Stimulated activated CD4-positive, alpha-beta T cell treated with anti-CD3 and anti-CD28 coated beads, TNF-alpha, amount 100 ng/mL, for 48 hours (primary cell): ENCODE measurements around the gene MDGA2.
"Not testable (repeated sequence)": the region's sequence is repeated elsewhere in the genome, so short reads cannot be mapped to it uniquely, and the experiment has no call there.

Experiments used
- DNase-seq, 3 donors: peaks; one replicate each; pipeline ENCODE4 v3.0.0-alpha.2; 2020; ENCODE audit warnings: low read depth in 3 of 3

MDGA2 gene

DNA sequence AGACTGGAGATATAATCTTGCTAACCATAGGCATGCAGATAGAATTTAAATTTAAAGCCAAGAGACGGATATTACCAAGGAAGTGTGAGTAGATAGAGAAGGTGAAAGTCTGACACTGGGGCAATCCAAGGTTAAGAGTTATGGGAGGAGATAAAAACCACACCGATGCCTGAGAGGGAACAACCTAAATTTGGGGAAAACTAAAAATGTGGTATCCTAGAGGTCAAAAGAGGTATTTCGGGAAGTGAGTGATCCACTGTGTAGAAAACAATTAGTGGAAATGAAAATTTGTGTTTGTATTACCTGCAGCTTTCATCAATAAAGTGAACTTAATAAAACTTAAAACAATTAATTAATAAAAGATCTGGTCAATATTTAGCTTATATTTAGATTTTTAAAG lies 754.9 kb downstream of the MDGA2 start:
- no peak for DNase-seq

DNA sequence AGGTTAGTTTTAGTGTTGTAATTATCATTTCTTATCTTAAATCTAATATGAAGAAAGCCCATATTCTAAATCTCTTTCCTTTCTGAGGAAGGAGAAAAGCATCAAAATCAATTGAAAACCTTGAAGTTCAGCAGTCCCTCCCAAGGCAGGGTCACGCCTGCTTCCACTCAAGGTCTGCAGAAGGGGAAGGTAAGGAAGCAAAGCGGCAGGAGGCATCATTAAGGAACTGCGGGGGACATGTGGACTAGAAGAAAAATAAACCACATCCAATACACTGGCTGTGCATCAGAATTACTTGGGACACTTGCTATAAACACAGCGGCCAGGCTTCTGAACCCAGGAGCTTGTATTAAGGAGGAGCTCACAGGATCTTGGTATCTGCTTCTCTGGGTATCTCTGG lies 759.9 kb downstream of the MDGA2 start:
- DNase-seq: not testable (repeated sequence)

DNA sequence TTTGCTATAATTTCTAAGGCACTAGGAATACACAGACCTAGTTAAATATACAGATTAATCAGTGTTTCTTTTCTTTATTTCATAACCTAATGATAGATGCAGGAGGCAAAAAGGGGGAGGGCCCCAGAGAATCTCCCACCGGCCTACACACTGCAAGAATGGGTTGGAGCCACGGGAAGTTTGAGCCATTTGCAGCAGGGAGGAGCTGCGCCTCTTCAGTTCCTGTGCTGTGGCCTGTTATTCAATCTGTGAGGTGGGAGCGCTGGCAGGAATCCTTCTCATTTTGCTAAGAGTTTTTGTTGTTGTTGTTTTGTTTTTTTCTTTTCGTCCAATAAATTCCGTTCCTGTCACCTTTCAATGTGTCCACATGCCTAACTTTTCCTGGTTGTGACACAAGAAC lies 772.6 kb downstream of the MDGA2 start:
- no peak for DNase-seq

DNA sequence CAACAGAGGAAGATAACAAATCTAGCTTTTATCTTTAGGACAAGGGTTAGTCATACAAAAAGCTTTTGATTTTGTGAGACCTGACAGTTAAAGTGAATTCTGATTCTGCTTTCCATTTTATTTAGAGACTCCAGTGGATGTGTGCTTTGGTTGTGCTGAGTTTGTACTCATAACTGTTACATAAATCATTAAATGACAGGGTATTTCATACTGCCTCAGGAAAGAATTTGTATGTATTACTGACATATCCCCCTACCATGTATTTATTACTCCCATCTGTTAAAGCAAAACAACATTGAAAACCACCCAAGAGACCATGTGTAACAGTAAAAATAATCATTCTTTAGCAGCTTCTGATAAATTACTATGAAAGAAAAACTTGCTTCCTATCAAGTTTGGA lies 780.9 kb downstream of the MDGA2 start:
- DNase-seq: no peak

DNA sequence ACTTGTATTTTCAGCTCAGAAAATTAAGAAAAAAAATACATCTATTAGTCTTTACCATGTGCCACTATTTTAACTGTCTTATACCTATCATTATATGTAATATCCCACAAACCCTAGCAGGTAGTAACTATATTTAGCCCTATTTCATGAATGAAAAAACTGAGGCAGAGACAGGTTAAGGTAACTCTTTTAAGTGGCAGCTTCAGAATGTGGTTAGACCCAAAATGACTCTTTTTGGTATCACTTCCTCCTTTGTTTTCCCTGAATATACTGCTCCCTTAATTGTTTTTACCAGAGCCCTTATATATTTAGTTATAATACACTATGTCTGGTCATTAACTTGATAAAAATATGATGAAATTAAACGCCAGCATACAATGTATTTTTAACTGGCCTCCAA lies 788.3 kb downstream of the MDGA2 start:
- DNase-seq: no peak

DNA sequence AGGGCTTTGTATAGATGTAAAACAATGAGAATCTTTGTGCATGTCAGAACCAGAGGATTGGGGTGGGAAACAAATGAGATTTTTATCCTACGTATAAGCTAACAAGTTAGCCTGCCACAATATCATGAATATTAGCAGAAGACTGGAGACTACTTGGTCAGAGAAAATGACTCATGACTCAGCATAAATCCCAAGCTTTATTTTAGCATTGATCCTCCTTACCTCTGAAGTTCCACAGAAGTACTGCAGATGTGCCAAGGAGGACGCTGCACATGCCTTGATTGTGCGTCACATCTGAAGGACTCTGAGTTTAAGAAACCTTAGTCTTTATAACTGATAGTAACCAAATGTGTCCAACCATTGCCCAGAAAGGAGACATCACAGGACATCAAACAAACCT lies 789.8 kb downstream of the MDGA2 start:
- no peak for DNase-seq

DNA sequence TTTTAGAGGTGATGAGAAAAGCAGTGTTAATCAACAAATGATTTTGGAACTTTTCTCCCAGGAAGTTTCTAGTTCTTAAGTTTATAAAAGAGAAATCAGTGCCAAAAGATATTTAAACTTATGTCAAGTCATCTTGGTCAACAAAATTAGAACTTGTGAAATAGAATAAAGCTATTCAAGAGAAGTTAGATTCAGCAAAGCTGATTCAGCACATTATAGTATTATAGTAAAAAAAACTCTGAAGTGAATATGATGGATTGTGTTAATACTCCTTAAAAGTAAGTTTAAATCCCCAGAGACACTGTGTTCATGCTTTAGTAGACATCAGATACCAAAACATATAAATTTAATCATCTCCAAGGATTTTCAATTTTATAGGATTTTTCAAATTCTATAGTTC lies 813.7 kb downstream of the MDGA2 start:
- DNase-seq: no peak

DNA sequence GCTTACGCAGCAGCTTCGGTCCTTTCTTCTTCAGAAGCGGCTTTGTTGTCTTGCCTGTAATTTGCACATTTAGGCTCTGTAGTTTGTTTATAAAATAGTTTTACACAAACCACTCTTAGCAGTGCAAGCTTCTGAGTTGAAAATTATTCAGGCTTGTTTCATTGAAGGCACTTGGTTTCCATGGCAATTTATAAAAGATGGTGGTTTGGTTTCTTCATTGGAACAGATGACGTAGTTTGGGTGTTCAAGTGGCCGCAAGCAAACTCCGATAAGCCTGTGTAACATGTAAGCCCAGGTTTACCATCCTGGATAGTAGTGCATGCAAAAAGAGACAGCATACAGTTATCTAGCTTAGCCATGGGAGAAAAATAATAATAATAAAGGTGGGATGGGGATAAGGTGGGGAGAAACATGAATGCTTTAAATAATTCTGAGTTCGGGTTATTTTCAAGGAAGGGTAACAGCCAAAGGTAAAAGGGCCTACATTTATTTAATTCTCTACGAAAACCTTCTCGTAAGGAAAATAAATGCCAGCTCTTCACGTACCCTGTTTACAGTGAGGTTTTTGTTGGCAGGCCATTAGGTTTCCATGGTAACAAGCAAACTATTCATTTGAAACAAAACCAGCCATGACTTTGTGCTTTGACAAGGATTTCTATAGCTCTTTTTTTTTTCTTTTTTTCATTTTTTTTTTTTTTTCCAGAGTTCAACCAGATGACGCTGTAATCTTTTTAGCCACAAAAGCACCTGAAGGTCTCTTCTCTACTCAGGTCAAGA lies 834.3 kb downstream of the MDGA2 start:
- DNase-seq: no peak

- no peak for DNase-seq
Observed at GRCh38 chr14:46820291-46820690, 855.1 kb downstream of the MDGA2 start.

- no peak for DNase-seq
Observed at GRCh38 chr14:46819117-46819516, 856.3 kb downstream of the MDGA2 start.

- no peak for DNase-seq
Observed at GRCh38 chr14:46818147-46818546, 857.3 kb downstream of the MDGA2 start.

DNA sequence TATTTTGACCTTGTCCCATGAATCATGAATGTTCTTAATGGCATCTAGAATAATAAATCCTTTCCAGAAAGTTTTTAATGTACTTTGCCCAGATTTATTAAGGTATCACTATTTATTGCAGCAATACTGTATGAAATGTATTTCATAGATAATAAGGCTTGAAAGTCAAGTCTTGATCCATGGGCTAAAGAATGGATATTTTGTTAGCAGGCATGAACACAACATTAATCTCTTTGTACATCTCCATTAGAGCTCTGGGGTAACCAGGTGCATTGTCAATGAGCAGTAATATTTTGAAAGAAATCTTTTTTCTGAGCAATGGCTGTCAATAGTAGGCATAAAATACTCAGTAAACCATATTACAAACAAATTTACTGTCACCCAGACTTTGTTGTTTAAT lies 882.3 kb downstream of the MDGA2 start:
- DNase-seq: no peak
